GM19397 (cell line): ENCODE results near the gene NELL1.

Source experiments
- ATAC-seq: cut with Tn5 transposase; IDR thresholded peaks from one replicate; pipeline ENCODE4 v1.9.1; 2021; ENCODE audit warnings: mild to moderate bottlenecking, moderate library complexity; ENCODE audit not compliant: unreplicated experiment

NELL1 gene

DNA sequence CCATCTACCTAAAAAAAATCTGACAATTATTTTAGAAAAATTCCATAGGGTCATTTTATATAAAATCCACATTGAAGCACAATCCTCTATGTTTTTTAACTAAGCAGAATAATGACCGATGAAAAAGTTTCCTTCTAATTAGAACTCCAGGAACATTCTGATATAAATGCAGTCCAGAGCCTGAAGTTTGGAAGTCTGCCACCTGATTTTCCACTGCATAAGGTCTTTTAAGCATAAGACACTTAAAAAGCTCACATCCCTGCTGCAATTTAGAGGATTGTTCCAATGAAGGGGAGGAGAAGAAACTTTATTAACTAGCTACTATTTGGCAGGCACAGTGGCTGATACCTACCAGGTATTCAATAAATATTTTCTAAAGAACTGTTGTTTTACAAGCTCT is 953.2 kb downstream of the NELL1 start:
- no peak for ATAC-seq

DNA sequence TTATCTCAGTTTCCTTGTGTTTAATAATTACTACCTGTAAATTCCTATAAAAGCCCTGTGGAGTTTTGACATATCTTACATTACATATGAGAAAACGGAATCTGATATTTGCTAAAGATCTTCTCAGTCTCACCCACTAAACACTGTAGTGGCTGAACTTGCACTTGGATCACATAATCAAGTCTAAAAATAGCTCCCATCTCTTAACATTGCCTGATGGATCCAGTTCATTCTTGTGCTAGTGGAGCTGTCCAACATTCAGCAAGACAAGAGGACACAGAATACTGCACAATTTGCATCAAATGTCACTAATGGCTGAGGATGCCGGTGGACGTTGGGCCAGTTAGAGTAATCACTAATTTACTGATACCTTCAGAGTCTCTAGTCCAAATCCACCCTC is 953.6 kb downstream of the NELL1 start:
- ATAC-seq, result no peak
